Prostate gland (tissue), 2 donors: ENCODE measurements around the gene C1orf174.

Experiments used
- CTCF ChIP-seq, 4 experiments: fragments of 200-600 bp in 2 of 4; fragments of 450-650 bp in 2 of 4; sonication (generic) in 2 of 4; IDR thresholded peaks; 1 replicate in 3 of 4; 2 replicates in 1 of 4; pipeline ENCODE4 v1.5.1; 2016 to 2019; ENCODE audit warnings: antibody characterized with exemption in 4 of 4, mild to moderate bottlenecking in 2 of 4, moderate library complexity in 2 of 4
- POLR2A ChIP-seq: fragments of 450-650 bp; IDR thresholded peaks from one replicate; pipeline ENCODE4 v1.6.1; 2016; ENCODE audit warnings: antibody characterized with exemption, mild to moderate bottlenecking
- POLR2AphosphoS5 ChIP-seq: sonication (generic); formaldehyde crosslinking; IDR thresholded peaks from one replicate; pipeline ENCODE4 v1.6.1; 2017; ENCODE audit warnings: antibody characterized with exemption

- TF ChIP-seq CTCF (IDR thresholded peaks at IDR 0.05) (no peak), POLR2AphosphoS5 (no peak), POLR2A (no peak)
These were observed 5.3 kb downstream of the C1orf174 start for GRCh38 chr1:3894626-3895278.
